H1 (cell line): ENCODE measurements around the gene CLEC16A. TPM values are rescaled to one million over a fixed set of nuclear protein-coding genes. Genes with fewer than 3 reads are reported as not detected.

Source experiments
- CTCF ChIA-PET: fragments of 300-600 bp; sonication (Branson Sonifier 250); formaldehyde crosslinking; loops from one replicate; lab custom pipeline; 2021; ENCODE audit not compliant: partially characterized antibody; lab: Charles Lee
- POLR2A ChIA-PET: fragments of 300-600 bp; sonication (Branson Sonifier 250); formaldehyde crosslinking; loops from one replicate; lab custom pipeline; 2021; ENCODE audit warnings: inconsistent platforms; ENCODE audit not compliant: partially characterized antibody; lab: Charles Lee
- DNase-seq, 2 experiments: peaks; one replicate each; pipeline versions ENCODE4 v3.0.0 to v3.0.0-alpha.2; 2010 to 2022; ENCODE audit warnings: low spot score in 2 of 2, low read depth in 1 of 2, mixed read lengths in 1 of 2
- FAIRE-seq: peaks from 2 replicates; lab custom pipeline; 2011; peaks lifted over from hg19 to GRCh38; lab: Jason Lieb, UNC
- H2AFZ ChIP-seq: 2 replicates; pipeline ENCODE4 v1.8.1; 2012; ENCODE audit warnings: low read length, inconsistent platforms
- H2AK5ac ChIP-seq: 2 replicates; pipeline ENCODE4 v1.6.1; 2013; ENCODE audit warnings: low read depth, low read length
- H2BK120ac ChIP-seq: replicated peaks from 2 replicates; pipeline ENCODE3; 2013; ENCODE audit warnings: low read depth, low read length, inconsistent platforms
- H2BK12ac ChIP-seq: 2 replicates; pipeline ENCODE4 v1.6.1; 2013; ENCODE audit warnings: low read depth, low read length
- H2BK15ac ChIP-seq: 2 replicates; pipeline ENCODE4 v1.6.1; 2013; ENCODE audit warnings: low read length
- H2BK20ac ChIP-seq: 2 replicates; pipeline ENCODE4 v1.6.1; 2013; ENCODE audit warnings: low read length
- H2BK5ac ChIP-seq: 2 replicates; pipeline ENCODE4 v1.6.1; 2013; ENCODE audit warnings: low read depth, low read length
- H3K14ac ChIP-seq: 2 replicates; pipeline ENCODE4 v1.6.1; 2013; ENCODE audit warnings: inconsistent platforms; ENCODE audit not compliant: insufficient read length
- H3K18ac ChIP-seq: 2 replicates; pipeline ENCODE4 v1.6.1; 2013; ENCODE audit warnings: low read length; ENCODE audit errors: extremely low read depth
- H3K23ac ChIP-seq: 2 replicates; pipeline ENCODE4 v1.6.1; 2013; ENCODE audit warnings: inconsistent platforms; ENCODE audit not compliant: insufficient read length
- H3K23me2 ChIP-seq: 2 replicates; pipeline ENCODE4 v1.6.1; 2013; ENCODE audit warnings: low read depth, low read length
- H3K27ac ChIP-seq: 2 replicates; pipeline ENCODE4 v1.6.1; 2011; ENCODE audit warnings: low read depth, low read length, inconsistent platforms
- H3K27me3 ChIP-seq, 4 experiments: replicated peaks in 1 of 4; 1 replicate in 1 of 4; 2 replicates in 3 of 4; pipeline versions ENCODE4 v1.6.1 to v1.8.1; 2011 to 2013; ENCODE audit warnings: low read length in 3 of 4, mild to moderate bottlenecking in 3 of 4, inconsistent platforms in 2 of 4, mixed read lengths in 2 of 4, moderate library complexity in 1 of 4; ENCODE audit not compliant: control insufficient read depth in 3 of 4, insufficient read depth in 3 of 4; ENCODE audit errors: extremely low read depth in 1 of 4
- H3K36me3 ChIP-seq, 4 experiments: 2 replicates each; pipeline versions ENCODE4 v1.6.1 to v1.8.1; 2011 to 2013; ENCODE audit warnings: mild to moderate bottlenecking in 4 of 4, low read length in 3 of 4, moderate library complexity in 2 of 4, control low read depth in 1 of 4, inconsistent platforms in 1 of 4; ENCODE audit not compliant: insufficient read depth in 4 of 4, control insufficient read depth in 2 of 4
- H3K4ac ChIP-seq: replicated peaks from 2 replicates; pipeline ENCODE3; 2013; ENCODE audit warnings: low read length, low read depth, mixed read lengths, inconsistent platforms; ENCODE audit not compliant: insufficient read length
- H3K4me1 ChIP-seq, 4 experiments: replicated peaks in 1 of 4; 1 replicate in 1 of 4; 2 replicates in 3 of 4; pipeline versions ENCODE4 v1.6.1 to v1.8.1; 2011 to 2013; ENCODE audit warnings: low read length in 3 of 4, inconsistent platforms in 2 of 4, mixed read lengths in 1 of 4; ENCODE audit not compliant: insufficient read depth in 4 of 4, control insufficient read depth in 3 of 4
- H3K4me2 ChIP-seq, 2 experiments: 2 replicates each; pipeline versions ENCODE4 v1.6.1 to v1.8.1; 2011 to 2013; ENCODE audit warnings: low read depth in 2 of 2, low read length in 2 of 2, control low read depth in 1 of 2, inconsistent platforms in 1 of 2, mild to moderate bottlenecking in 1 of 2; ENCODE audit not compliant: insufficient read depth in 1 of 2
- H3K4me3 ChIP-seq, 4 experiments: fragments of 200-600, 300-600 bp in 1 of 4; sonication (generic), shearing (Covaris generic), sonication (Bioruptor Twin) in 1 of 4; 2 replicates each; pipeline versions ENCODE4 v1.5.1 to v1.8.1; 2011 to 2016; ENCODE audit warnings: low read length in 4 of 4, low read depth in 3 of 4, control low read depth in 2 of 4, inconsistent platforms in 2 of 4, mild to moderate bottlenecking in 2 of 4, mixed read lengths in 1 of 4, moderate library complexity in 1 of 4; ENCODE audit not compliant: insufficient read depth in 2 of 4; ENCODE audit errors: extremely low read depth in 1 of 4
- H3K56ac ChIP-seq: replicated peaks from 2 replicates; pipeline ENCODE3; 2013; ENCODE audit warnings: low read depth, mild to moderate bottlenecking, mixed read lengths, low read length, inconsistent platforms; ENCODE audit not compliant: insufficient read length
- H3K79me1 ChIP-seq: 2 replicates; pipeline ENCODE4 v1.6.1; 2013; ENCODE audit warnings: low read depth, low read length, control low read depth
- H3K79me2 ChIP-seq, 2 experiments: 2 replicates each; pipeline versions ENCODE4 v1.6.1 to v1.8.1; 2012 to 2013; ENCODE audit warnings: low read length in 2 of 2, mild to moderate bottlenecking in 2 of 2, inconsistent platforms in 1 of 2; ENCODE audit not compliant: insufficient read depth in 2 of 2, control insufficient read depth in 1 of 2
- H3K9ac ChIP-seq, 4 experiments: replicated peaks in 1 of 4; 1 replicate in 1 of 4; 2 replicates in 3 of 4; pipeline versions ENCODE4 v1.6.1 to v1.8.1; 2011 to 2013; ENCODE audit warnings: low read depth in 3 of 4, low read length in 3 of 4, control low read depth in 2 of 4, mild to moderate bottlenecking in 2 of 4, moderate library complexity in 2 of 4, inconsistent platforms in 1 of 4; ENCODE audit errors: extremely low read depth in 1 of 4
- H3K9me3 ChIP-seq, 2 experiments: 2 replicates each; pipeline versions ENCODE4 v1.6.1 to v1.8.1; 2012 to 2013; ENCODE audit warnings: mild to moderate bottlenecking in 2 of 2, moderate library complexity in 2 of 2, control low read depth in 1 of 2, inconsistent platforms in 1 of 2, low read depth in 1 of 2, low read length in 1 of 2, mixed read lengths in 1 of 2; ENCODE audit not compliant: insufficient read depth in 2 of 2
- H4K20me1 ChIP-seq, 2 experiments: replicated peaks in 1 of 2; 2 replicates each; pipeline versions ENCODE3 to v1.8.1; 2011 to 2013; ENCODE audit warnings: inconsistent platforms in 2 of 2, low read length in 2 of 2, mild to moderate bottlenecking in 1 of 2; ENCODE audit not compliant: insufficient read depth in 2 of 2, control insufficient read depth in 1 of 2
- H4K5ac ChIP-seq: 2 replicates; pipeline ENCODE4 v1.6.1; 2013; ENCODE audit warnings: low read length, low read depth, mixed read lengths, inconsistent platforms; ENCODE audit not compliant: insufficient read length
- H4K8ac ChIP-seq: 2 replicates; pipeline ENCODE4 v1.8.0; 2013; ENCODE audit warnings: mild to moderate bottlenecking, moderate library complexity, low read length, inconsistent platforms; ENCODE audit not compliant: insufficient read depth; ENCODE audit errors: extremely low read depth
- H4K91ac ChIP-seq: replicated peaks from 2 replicates; pipeline ENCODE3; 2013; ENCODE audit warnings: low read length, mixed read lengths, inconsistent platforms; ENCODE audit not compliant: insufficient read length
- CBX5 ChIP-seq: fragments of 300-800, 300-1000 bp; sonication (generic); IDR thresholded peaks from 2 replicates; pipeline ENCODE4 v1.7.1; 2016; ENCODE audit warnings: antibody characterized with exemption, low read length, low read depth
- EGR1 ChIP-seq: IDR thresholded peaks from 2 replicates; pipeline ENCODE4 v1.6.1; 2011; ENCODE audit warnings: low read depth, low read length, borderline replicate concordance
- HDAC2 ChIP-seq, 2 experiments: fragments of 300-600 bp in 1 of 2; sonication (generic) in 1 of 2; IDR thresholded peaks; 2 replicates each; pipeline ENCODE4 v1.6.1; 2011 to 2012; ENCODE audit warnings: low read depth in 2 of 2, low read length in 2 of 2, mild to moderate bottlenecking in 2 of 2, moderate library complexity in 2 of 2, borderline replicate concordance in 1 of 2, inconsistent platforms in 1 of 2
- KDM1A ChIP-seq: fragments of 200-600, 300-600 bp; sonication (generic); IDR thresholded peaks from 2 replicates; pipeline ENCODE4 v1.7.1; 2016; ENCODE audit warnings: mild to moderate bottlenecking, low read length, borderline replicate concordance
- KDM5A ChIP-seq: fragments of 200-600 bp; IDR thresholded peaks from 2 replicates; pipeline ENCODE4 v1.7.1; 2012; ENCODE audit warnings: mild to moderate bottlenecking, low read length, inconsistent platforms, mixed read lengths
- SAP30 ChIP-seq: fragments of 300-600 bp; sonication (generic); IDR thresholded peaks from 2 replicates; pipeline ENCODE4 v1.7.1; 2012; ENCODE audit warnings: low read length, moderate library complexity, mild to moderate bottlenecking, inconsistent platforms; ENCODE audit not compliant: insufficient read depth, insufficient replicate concordance
- SIN3A ChIP-seq, 2 experiments: IDR thresholded peaks in 1 of 2; conservative IDR thresholded peaks in 1 of 2; 2 replicates each; pipeline ENCODE4 v1.6.1; 2011 to 2012; ENCODE audit warnings: low read length in 2 of 2, improper control_type of control experiment in 1 of 2, low read depth in 1 of 2, mild to moderate bottlenecking in 1 of 2
- SIRT6 ChIP-seq: IDR thresholded peaks from one replicate; pipeline ENCODE4 v1.7.1; 2012; ENCODE audit warnings: low read length, inconsistent platforms
- SRF ChIP-seq: IDR thresholded peaks from 2 replicates; pipeline ENCODE4 v1.6.1; 2011; ENCODE audit warnings: mild to moderate bottlenecking, low read depth, low read length, moderate library complexity
- WGBS, 2 experiments: shearing (Covaris generic) in 1 of 2; methylation state at CpG; one replicate each; pipeline versions ENCODE4 v1.1.6 to v1.1.7; 2013 to 2015; ENCODE audit warnings: low lambda C conversion rate in 2 of 2, mixed read lengths in 2 of 2, inconsistent platforms in 1 of 2, low coverage in 1 of 2, missing lambda C conversion rate in 1 of 2; ENCODE audit not compliant: insufficient replicate concordance in 2 of 2, insufficient coverage in 1 of 2, insufficient read length in 1 of 2; ENCODE audit errors: extremely low coverage in 1 of 2, missing lambda C conversion rate in 1 of 2; 5-methylcytosine and 5-hydroxymethylcytosine counted together
- polyA plus RNA-seq, 7 experiments: library from polyadenylated mRNA; depleted of rRNA in 3 of 7; stranded (reverse) in 5 of 7; unstranded in 2 of 7; fragments of >200 nt in 5 of 7; fragments of 200-250 nt in 2 of 7; gene quantifications; 1 replicate in 5 of 7; 2 replicates in 1 of 7; 4 replicates in 1 of 7; pipeline versions ENCODE4 v1.2.1 to v1.2.3, GENCODE V29; 2011 to 2013; ENCODE audit warnings: missing spikeins in 2 of 7, mixed read lengths in 2 of 7
- total RNA-seq: library from RNA; stranded (reverse); fragmentation: NEBNext Ultra II Directional; extraction: Animal tissue kit (Norgen Biotek cat#: 25700); gene quantifications from 2 replicates; pipeline ENCODE4 v1.2.1, GENCODE V29; 2021

CLEC16A gene
- total and polyA plus RNA-seq, 2 of the 8 experiments (the other 6 are each of a cell fraction or from before 2014, with no cell fraction given): 7.6 to 19.3 TPM

GRCh38 chr16:11163761-11164261 lies 219.4 kb downstream of the CLEC16A start:
- Histone ChIP-seq H2BK15ac (no peak overlapping the region), H2AFZ (no peak overlapping the region), H4K5ac (no peak overlapping the region), H2BK5ac (no peak overlapping the region), H3K23ac (no peak overlapping the region), H2BK12ac (no peak overlapping the region), H2AK5ac (no peak overlapping the region), H3K14ac (no peak overlapping the region), H3K4me2 (no peak overlapping the region), H2BK20ac (no peak overlapping the region), H3K27me3 (no peaks in the 10 kb centered on the region), H3K56ac (no peak overlapping the region), H4K20me1 (no peaks in the 10 kb centered on the region), H3K79me1 (no peaks in the 10 kb centered on the region; the same call in 1 of the 2 replicates), H3K79me2 (no peaks in the 10 kb centered on the region), H2BK120ac (no peak overlapping the region), H3K4me3 (no peak overlapping the region), H3K36me3 (no peaks in the 10 kb centered on the region), H3K4me1 (no peaks in the 10 kb centered on the region; a peak in 1 of 7 replicates), H4K91ac (no peak overlapping the region), H3K27ac (no peak overlapping the region)
- CTCF ChIA-PET: interaction anchor here (1.2 to 1.4 kb wide), 4 partner anchors 13 to 192 kb away, joined by 3 to 4 read pairs (median 3); no protein-coding TSS in a partner anchor
- 93% methylated on average over 15 of the region's 15 CpGs; no CpG with 5 or more reads in 1 of the 2 experiments for WGBS, 2 experiments
- no peak for FAIRE-seq
- TF ChIP-seq SIN3A (conservative IDR thresholded peaks at IDR 0.05 in 1 of 2, IDR thresholded peaks at IDR 0.05 in 1 of 2; ENCODE audit: low read depth in 1 of 2, low read length in 2 of 2) (no peak), EGR1 (no peak), KDM5A (no peak), SIRT6 (no peak), KDM1A (no peak), SAP30 (no peak), HDAC2 (IDR thresholded peaks at IDR 0.05; ENCODE audit: borderline replicate concordance in 1 of 2, low read depth in 2 of 2, low read length in 2 of 2) (no peak), CBX5 (no peak), SRF (no peak)
- TF ChIP-seq, all 59 proteins: peak for 0
- POLR2A ChIA-PET: interaction anchor here (1.0 kb wide), 1 partner anchor 58 kb away, joined by 3 read pairs; no protein-coding TSS in a partner anchor
- Histone ChIP-seq H3K23me2 (no peaks in the 10 kb centered on the region), H4K8ac (no peak overlapping the region; the same call in 1 of the 2 replicates), H3K9ac (no peak overlapping the region), H3K18ac (no peak overlapping the region), H3K9me3 (no peaks in the 10 kb centered on the region), H3K4ac (no peak overlapping the region)
- no peak for DNase-seq
